SU-DHL-6 (cell line): ENCODE results near the gene ACAA1.

ENCODE experiments used
- H2AFZ ChIP-seq: fragments of 200-600 bp; sonication (generic); 2 replicates; pipeline ENCODE4 v1.6.1; 2014; ENCODE audit warnings: low read depth, mild to moderate bottlenecking, moderate library complexity, mixed read lengths, antibody characterized with exemption, low read length; ENCODE audit not compliant: severe bottlenecking
- H3F3A ChIP-seq: fragments of 200-600 bp; shearing (Covaris generic); 2 replicates; pipeline ENCODE4 v1.6.0; 2016; ENCODE audit warnings: antibody characterized with exemption, mild to moderate bottlenecking; ENCODE audit not compliant: insufficient read depth
- H3K27ac ChIP-seq: fragments of 200-600 bp; sonication (generic); 2 replicates; pipeline ENCODE4 v1.5.1; 2016; ENCODE audit warnings: low read depth, mild to moderate bottlenecking, low read length, moderate library complexity, mixed read lengths
- H3K27me3 ChIP-seq: fragments of 200-600 bp; sonication (generic), shearing (Covaris generic); 2 replicates; pipeline ENCODE4 v1.6.0; 2014; ENCODE audit warnings: mild to moderate bottlenecking, low read length
- H3K36me3 ChIP-seq: fragments of 200-600 bp; sonication (generic); 2 replicates; pipeline ENCODE4 v1.6.1; 2014; ENCODE audit warnings: mild to moderate bottlenecking, low read length, mixed read lengths
- H3K4me2 ChIP-seq: fragments of 300-600, 200-600 bp; shearing (Covaris generic), sonication (generic); 2 replicates; pipeline ENCODE4 v1.6.0; 2014; ENCODE audit warnings: low read length, low read depth, mild to moderate bottlenecking; ENCODE audit not compliant: poor library complexity, severe bottlenecking
- H3K4me3 ChIP-seq: fragments of 200-600 bp; sonication (generic); 2 replicates; pipeline ENCODE4 v1.5.1; 2014; ENCODE audit warnings: antibody characterized with exemption, low read length, mild to moderate bottlenecking, mixed read lengths; ENCODE audit not compliant: insufficient read depth, poor library complexity, severe bottlenecking
- H3K79me2 ChIP-seq: fragments of 200-600 bp; sonication (generic); 2 replicates; pipeline ENCODE4 v1.6.1; 2014; ENCODE audit warnings: mild to moderate bottlenecking, low read length, moderate library complexity; ENCODE audit not compliant: insufficient read depth
- H3K9ac ChIP-seq: fragments of 200-600 bp; sonication (generic); 2 replicates; pipeline ENCODE4 v1.7.0; 2014; ENCODE audit warnings: mild to moderate bottlenecking, low read length
- H3K9me2 ChIP-seq: fragments of 200-600 bp; sonication (generic); replicated peaks from 2 replicates; pipeline ENCODE4 v1.6.1; 2014; ENCODE audit warnings: low read length; ENCODE audit not compliant: insufficient read depth
- H3K9me3 ChIP-seq: fragments of 200-600 bp; sonication (generic); 2 replicates; pipeline ENCODE4 v1.6.1; 2014; ENCODE audit warnings: low read length, mixed read lengths; ENCODE audit not compliant: insufficient read depth
- H4K20me1 ChIP-seq: fragments of 200-600 bp; sonication (generic); 2 replicates; pipeline ENCODE4 v1.6.1; 2014; ENCODE audit warnings: low read depth, mild to moderate bottlenecking, antibody characterized with exemption, low read length, moderate library complexity, mixed read lengths
- CTCF ChIP-seq: fragments of 200-600 bp; sonication (generic); IDR thresholded peaks from one replicate; pipeline ENCODE4 v1.5.1; 2017; ENCODE audit warnings: antibody characterized with exemption, mild to moderate bottlenecking, low read length, moderate library complexity; ENCODE audit not compliant: insufficient read depth, poor library complexity, severe bottlenecking
- EZH2phosphoT487 ChIP-seq: fragments of 200-600 bp; sonication (generic), shearing (Covaris generic); conservative IDR thresholded peaks from 2 replicates; pipeline ENCODE4 v1.6.1; 2018; ENCODE audit warnings: mild to moderate bottlenecking, antibody characterized with exemption, low read length, moderate library complexity, mixed read lengths

Gene ACAA1

GRCh38 chr3:38107911-38108648 lies 28.8 kb downstream of the ACAA1 start:
- Histone ChIP-seq H2AFZ (no peak overlapping the region), H3K9me3 (peaks cover 4% of the 10 kb centered on the region; the same call in 1 of the 2 replicates), H3F3A (no peaks in the 10 kb centered on the region), H3K9me2 (no peaks in the 10 kb centered on the region), H3K79me2 (no peaks in the 10 kb centered on the region), H3K4me2 (no peak overlapping the region), H4K20me1 (no peaks in the 10 kb centered on the region), H3K9ac (no peak overlapping the region), H3K27me3 (peaks cover 7% of the 10 kb centered on the region; the same call in 1 of the 2 replicates), H3K27ac (no peak overlapping the region), H3K36me3 (no peaks in the 10 kb centered on the region), H3K4me3 (no peak overlapping the region)
- TF ChIP-seq CTCF (no peak), EZH2phosphoT487 (no peak)

- peaks cover 4% of the 10 kb centered on the region; the same call in 1 of the 2 replicates for H3K9me3 ChIP-seq
- no peak overlapping the region for H3K4me3 ChIP-seq
- H3K36me3 ChIP-seq: no peaks in the 10 kb centered on the region
- H3F3A ChIP-seq: no peaks in the 10 kb centered on the region
- H2AFZ ChIP-seq: no peak overlapping the region
- H3K9me2 ChIP-seq: no peaks in the 10 kb centered on the region
- H3K9ac ChIP-seq: no peak overlapping the region
- TF ChIP-seq CTCF (no peak), EZH2phosphoT487 (no peak)
- H3K27ac ChIP-seq: no peak overlapping the region
- H3K79me2 ChIP-seq: no peaks in the 10 kb centered on the region
- H4K20me1 ChIP-seq: no peaks in the 10 kb centered on the region
- peaks cover 7% of the 10 kb centered on the region; the same call in 1 of the 2 replicates for H3K27me3 ChIP-seq
- H3K4me2 ChIP-seq: no peak overlapping the region
These were observed 31.4 kb downstream of the ACAA1 start for GRCh38 chr3:38105525-38105924.

- no peak overlapping the region for H2AFZ ChIP-seq
- no peak overlapping the region for H3K4me3 ChIP-seq
- H4K20me1 ChIP-seq: no peaks in the 10 kb centered on the region
- no peaks in the 10 kb centered on the region for H3F3A ChIP-seq
- H3K79me2 ChIP-seq: no peaks in the 10 kb centered on the region
- peaks cover 4% of the 10 kb centered on the region; the same call in 1 of the 2 replicates for H3K9me3 ChIP-seq
- TF ChIP-seq EZH2phosphoT487 (no peak), CTCF (no peak)
- no peak overlapping the region for H3K27ac ChIP-seq
- H3K9ac ChIP-seq: no peak overlapping the region
- H3K9me2 ChIP-seq: no peaks in the 10 kb centered on the region
- H3K4me2 ChIP-seq: no peak overlapping the region
- H3K36me3 ChIP-seq: no peaks in the 10 kb centered on the region
- H3K27me3 ChIP-seq: peaks cover 7% of the 10 kb centered on the region; the same call in 1 of the 2 replicates
These were observed 34.5 kb downstream of the ACAA1 start for GRCh38 chr3:38102444-38102814.
